Astrocyte (in vitro differentiated cells and primary cell): ENCODE data around the gene SULF2.

Source experiments
- EZH2 ChIP-seq: IDR thresholded peaks from 2 replicates; pipeline ENCODE4 v1.6.1; 2012; ENCODE audit warnings: mild to moderate bottlenecking, low read length, inconsistent platforms; ENCODE audit not compliant: insufficient read depth
- TF ChIP-seq, protein P1 (sequence below): IDR thresholded peaks from 2 replicates; pipeline ENCODE4 v1.5.1; 2011; ENCODE audit warnings: low read depth, mild to moderate bottlenecking, inconsistent platforms, low read length, moderate library complexity; ENCODE audit not compliant: insufficient read depth

DNA sequence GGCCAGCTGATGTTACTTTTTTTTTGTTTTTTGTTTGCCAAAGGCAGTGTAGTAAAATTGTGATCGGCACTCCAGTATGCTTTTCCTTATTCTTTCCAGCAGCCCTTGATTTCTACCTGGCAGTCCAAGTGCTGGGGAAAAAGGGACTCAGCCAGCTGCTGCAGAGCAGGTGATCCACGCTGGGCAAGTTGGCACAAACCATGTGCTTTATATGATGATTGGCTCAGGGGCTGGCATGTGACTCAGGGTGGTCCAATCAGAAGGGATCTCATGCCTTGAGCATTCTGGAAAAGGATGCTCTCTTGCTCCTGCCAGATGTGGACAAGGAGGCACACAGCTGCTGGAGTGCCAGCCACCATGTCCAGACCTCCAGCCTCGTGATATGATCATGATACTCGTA lies 54.5 kb downstream of the SULF2 start:
- TF ChIP-seq, protein P1, sequence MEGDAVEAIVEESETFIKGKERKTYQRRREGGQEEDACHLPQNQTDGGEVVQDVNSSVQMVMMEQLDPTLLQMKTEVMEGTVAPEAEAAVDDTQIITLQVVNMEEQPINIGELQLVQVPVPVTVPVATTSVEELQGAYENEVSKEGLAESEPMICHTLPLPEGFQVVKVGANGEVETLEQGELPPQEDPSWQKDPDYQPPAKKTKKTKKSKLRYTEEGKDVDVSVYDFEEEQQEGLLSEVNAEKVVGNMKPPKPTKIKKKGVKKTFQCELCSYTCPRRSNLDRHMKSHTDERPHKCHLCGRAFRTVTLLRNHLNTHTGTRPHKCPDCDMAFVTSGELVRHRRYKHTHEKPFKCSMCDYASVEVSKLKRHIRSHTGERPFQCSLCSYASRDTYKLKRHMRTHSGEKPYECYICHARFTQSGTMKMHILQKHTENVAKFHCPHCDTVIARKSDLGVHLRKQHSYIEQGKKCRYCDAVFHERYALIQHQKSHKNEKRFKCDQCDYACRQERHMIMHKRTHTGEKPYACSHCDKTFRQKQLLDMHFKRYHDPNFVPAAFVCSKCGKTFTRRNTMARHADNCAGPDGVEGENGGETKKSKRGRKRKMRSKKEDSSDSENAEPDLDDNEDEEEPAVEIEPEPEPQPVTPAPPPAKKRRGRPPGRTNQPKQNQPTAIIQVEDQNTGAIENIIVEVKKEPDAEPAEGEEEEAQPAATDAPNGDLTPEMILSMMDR = no peak
- TF ChIP-seq EZH2 = no peak
